WTC11 (cell line): Measurements from ENCODE around the gene BTD. TPM values are rescaled to one million over a fixed set of nuclear protein-coding genes. Genes with fewer than 3 reads are reported as not detected.

Source experiments
- ATAC-seq: fragments of 200-7000 bp; cut with Tn5 transposase; 2 replicates; pipeline ENCODE4 v1.10.0; 2021; ENCODE audit warnings: mild to moderate bottlenecking, moderate library complexity
- CTCF ChIA-PET: fragments of 300-600 bp; sonication (Branson Sonifier 250); formaldehyde crosslinking; loops from one replicate; lab custom pipeline; 2021; ENCODE audit warnings: antibody characterized with exemption; lab: Charles Lee
- POLR2A ChIA-PET: fragments of 350-600 bp; sonication (Branson Sonifier 250); formaldehyde crosslinking; loops from one replicate; lab custom pipeline; 2021; ENCODE audit warnings: antibody characterized with exemption; lab: Charles Lee
- DNase-seq: peaks from one replicate; pipeline ENCODE4 v3.0.0; 2021; ENCODE audit warnings: low spot score
- H3K27ac Mint-ChIP-seq: 2 replicates; pipeline ENCODE4 v1.8.0; 2021; ENCODE audit warnings: mixed read lengths
- H3K27me3 Mint-ChIP-seq: 2 replicates; pipeline ENCODE4 v1.8.0; 2021; ENCODE audit warnings: low read depth, mild to moderate bottlenecking, moderate library complexity, mixed read lengths
- H3K36me3 Mint-ChIP-seq: 2 replicates; pipeline ENCODE4 v1.8.0; 2021; ENCODE audit warnings: mixed read lengths
- H3K4me1 Mint-ChIP-seq: 2 replicates; pipeline ENCODE4 v1.8.0; 2022; ENCODE audit warnings: mixed read lengths
- H3K4me3 Mint-ChIP-seq: 2 replicates; pipeline ENCODE4 v1.8.0; 2021; ENCODE audit warnings: mild to moderate bottlenecking, moderate library complexity, mixed read lengths
- H3K9me3 Mint-ChIP-seq: 2 replicates; pipeline ENCODE4 v1.8.0; 2021; ENCODE audit warnings: mixed read lengths
- AR ChIP-seq: fragments of 250-450 bp; sonication (Bioruptor Pico); IDR thresholded peaks from 2 replicates; pipeline ENCODE4 v1.9.0; 2021; ENCODE audit warnings: mild to moderate bottlenecking
- CDX4 ChIP-seq: fragments of 250-450 bp; sonication (Bioruptor Pico); IDR thresholded peaks from 2 replicates; pipeline ENCODE4 v1.9.0; 2021; ENCODE audit warnings: moderate library complexity, mild to moderate bottlenecking, inconsistent platforms, borderline replicate concordance
- E2F5 ChIP-seq: sonication (generic); formaldehyde crosslinking; IDR thresholded peaks from 2 replicates; pipeline ENCODE4 v1.8.1; 2022; ENCODE audit warnings: mild to moderate bottlenecking, moderate library complexity, missing genetic modification reagents
- ETV6 ChIP-seq: sonication (generic); formaldehyde crosslinking; IDR thresholded peaks from 2 replicates; pipeline ENCODE4 v1.8.1; 2022; ENCODE audit warnings: mild to moderate bottlenecking, missing genetic modification reagents
- FOXP4 ChIP-seq: sonication (generic); formaldehyde crosslinking; IDR thresholded peaks from 2 replicates; pipeline ENCODE4 v1.8.0; 2022; ENCODE audit warnings: mild to moderate bottlenecking, missing genetic modification reagents
- HMGXB4 ChIP-seq: sonication (generic); formaldehyde crosslinking; IDR thresholded peaks from 2 replicates; pipeline ENCODE4 v1.8.1; 2023; ENCODE audit warnings: mild to moderate bottlenecking, moderate library complexity, missing genetic modification reagents
- MYBL2 ChIP-seq: sonication (generic); formaldehyde crosslinking; IDR thresholded peaks from 2 replicates; pipeline ENCODE4 v1.8.1; 2023; ENCODE audit warnings: mild to moderate bottlenecking, moderate library complexity, missing genetic modification reagents
- NR3C1 ChIP-seq: sonication (generic); formaldehyde crosslinking; conservative IDR thresholded peaks from 2 replicates; pipeline ENCODE4 v1.8.1; 2023; ENCODE audit warnings: low read depth, mild to moderate bottlenecking, missing genetic modification reagents
- STAT6 ChIP-seq: sonication (generic); formaldehyde crosslinking; conservative IDR thresholded peaks from 2 replicates; pipeline ENCODE4 v1.8.1; 2023; ENCODE audit warnings: mild to moderate bottlenecking, low read depth, missing genetic modification reagents, moderate library complexity
- TEAD1 ChIP-seq: sonication (generic); formaldehyde crosslinking; IDR thresholded peaks from 2 replicates; pipeline ENCODE4 v1.8.0; 2022; ENCODE audit warnings: mild to moderate bottlenecking, missing genetic modification reagents
- TEAD4 ChIP-seq: sonication (generic); formaldehyde crosslinking; IDR thresholded peaks from 2 replicates; pipeline ENCODE4 v1.8.0; 2022; ENCODE audit warnings: mild to moderate bottlenecking, missing genetic modification reagents
- ZBTB21 ChIP-seq: sonication (generic); formaldehyde crosslinking; IDR thresholded peaks from 2 replicates; pipeline ENCODE4 v1.8.1; 2023; ENCODE audit warnings: mild to moderate bottlenecking, missing genetic modification reagents, borderline replicate concordance
- ZNF416 ChIP-seq: fragments of 250-450 bp; sonication (Bioruptor Pico); IDR thresholded peaks from 2 replicates; pipeline ENCODE4 v1.9.0; 2021; ENCODE audit warnings: mild to moderate bottlenecking, inconsistent platforms
- ZNF425 ChIP-seq: fragments of 250-450 bp; sonication (Bioruptor Pico); conservative IDR thresholded peaks from 2 replicates; pipeline ENCODE4 v1.9.0; 2021; ENCODE audit warnings: mild to moderate bottlenecking
- total RNA-seq: library from RNA; stranded (reverse); gene quantifications from 3 replicates; pipeline ENCODE4 v1.2.3, GENCODE V29; 2021

Gene BTD
- total RNA-seq, 1 experiment from 2014 or later, result 18.5 TPM

GRCh38 chr3:15553749-15554148, 47.8 kb upstream of the BTD start:
- Mint-ChIP-seq H3K9me3 (peaks cover 8% of the 10 kb centered on the region), H3K4me3 (no peak overlapping the region), H3K27me3 (no peaks in the 10 kb centered on the region), H3K4me1 (peaks cover 8% of the 10 kb centered on the region), H3K36me3 (peaks cover 2% of the 10 kb centered on the region; the same call in 1 of the 2 replicates), H3K27ac (no peak overlapping the region)
- DNase-seq (no peak), ATAC-seq (no peak)
- CTCF ChIA-PET, result no interaction called here
- TF ChIP-seq E2F5, result no peak
- TF ChIP-seq ZNF425 (CRISPR knock-in tag), result no peak
- no peak for TF ChIP-seq ZBTB21
- no peak for TF ChIP-seq TEAD1 (CRISPR knock-in tag)
- TF ChIP-seq TEAD4 (CRISPR knock-in tag), result no peak
- no peak for TF ChIP-seq ETV6 (CRISPR knock-in tag)
- TF ChIP-seq FOXP4 (CRISPR knock-in tag), result no peak
- no peak for TF ChIP-seq HMGXB4 (CRISPR knock-in tag)
- TF ChIP-seq STAT6 (CRISPR knock-in tag), result no peak
- no peak for TF ChIP-seq CDX4 (CRISPR knock-in tag)
- TF ChIP-seq AR (CRISPR knock-in tag), result no peak
- TF ChIP-seq ZNF416 (CRISPR knock-in tag), result no peak
- TF ChIP-seq MYBL2 (CRISPR knock-in tag), result no peak
- TF ChIP-seq NR3C1 (CRISPR knock-in tag), result no peak
- POLR2A ChIA-PET, result no interaction called here
